Transverse colon (tissue), 3 donors: Measurements from ENCODE around the gene AGPAT3.

Experiments
- POLR2A ChIP-seq: fragments of 450-650 bp; IDR thresholded peaks from one replicate; pipeline ENCODE4 v1.6.1; 2016; ENCODE audit warnings: antibody characterized with exemption, mild to moderate bottlenecking, moderate library complexity
- TF ChIP-seq, protein P1 (sequence below), 5 experiments: fragments of 200-600 bp in 3 of 5; fragments of 450-650 bp in 2 of 5; sonication (generic) in 3 of 5; IDR thresholded peaks; 1 replicate in 2 of 5; 2 replicates in 3 of 5; pipeline ENCODE4 v1.5.1; 2016 to 2017; ENCODE audit warnings: antibody characterized with exemption in 5 of 5, inconsistent platforms in 3 of 5, mild to moderate bottlenecking in 2 of 5, moderate library complexity in 1 of 5

DNA sequence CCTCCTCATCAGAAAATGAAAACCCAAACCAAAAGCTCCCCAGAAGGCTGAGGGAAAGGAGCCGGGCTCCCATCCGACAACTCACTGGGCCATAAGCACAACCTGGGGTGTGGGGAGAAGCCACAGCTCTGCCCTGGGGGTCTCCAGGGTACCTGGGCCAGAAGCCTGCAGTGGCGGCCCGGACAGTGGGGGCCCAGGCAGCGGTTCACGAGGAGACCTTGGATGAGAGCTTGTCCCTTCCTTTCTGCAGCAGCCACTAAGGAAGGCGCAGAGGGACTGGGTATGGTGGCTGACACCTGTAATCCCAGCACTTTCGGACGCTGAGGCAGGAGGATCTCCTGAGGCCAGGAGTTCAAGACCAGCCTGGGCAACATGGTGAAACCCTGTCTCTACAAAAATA, 129.6 kb downstream of the AGPAT3 start:
- no peak for TF ChIP-seq POLR2A
- TF ChIP-seq, protein P1, sequence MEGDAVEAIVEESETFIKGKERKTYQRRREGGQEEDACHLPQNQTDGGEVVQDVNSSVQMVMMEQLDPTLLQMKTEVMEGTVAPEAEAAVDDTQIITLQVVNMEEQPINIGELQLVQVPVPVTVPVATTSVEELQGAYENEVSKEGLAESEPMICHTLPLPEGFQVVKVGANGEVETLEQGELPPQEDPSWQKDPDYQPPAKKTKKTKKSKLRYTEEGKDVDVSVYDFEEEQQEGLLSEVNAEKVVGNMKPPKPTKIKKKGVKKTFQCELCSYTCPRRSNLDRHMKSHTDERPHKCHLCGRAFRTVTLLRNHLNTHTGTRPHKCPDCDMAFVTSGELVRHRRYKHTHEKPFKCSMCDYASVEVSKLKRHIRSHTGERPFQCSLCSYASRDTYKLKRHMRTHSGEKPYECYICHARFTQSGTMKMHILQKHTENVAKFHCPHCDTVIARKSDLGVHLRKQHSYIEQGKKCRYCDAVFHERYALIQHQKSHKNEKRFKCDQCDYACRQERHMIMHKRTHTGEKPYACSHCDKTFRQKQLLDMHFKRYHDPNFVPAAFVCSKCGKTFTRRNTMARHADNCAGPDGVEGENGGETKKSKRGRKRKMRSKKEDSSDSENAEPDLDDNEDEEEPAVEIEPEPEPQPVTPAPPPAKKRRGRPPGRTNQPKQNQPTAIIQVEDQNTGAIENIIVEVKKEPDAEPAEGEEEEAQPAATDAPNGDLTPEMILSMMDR (IDR thresholded peaks at IDR 0.05), result no peak
